HPDE6-E6E7 (cell line): Measurements from ENCODE around the gene BARD1.
"Not testable (repeated sequence)": the region's sequence is repeated elsewhere in the genome, so short reads cannot be mapped to it uniquely, and the experiment has no call there.

Experiments
- DNase-seq: peaks from one replicate; pipeline ENCODE4 v3.0.0; 2011; ENCODE audit warnings: missing footprints; ENCODE audit errors: extremely low spot score

The BARD1 gene

GRCh38 chr2:214765180-214765579 lies 44.3 kb downstream of the BARD1 start:
- no peak for DNase-seq

GRCh38 chr2:214753455-214753854 lies 56.0 kb downstream of the BARD1 start:
- DNase-seq: no peak

- DNase-seq: no peak
These were observed 59.0 kb downstream of the BARD1 start for GRCh38 chr2:214750529-214750928.

- DNase-seq: no peak
These were observed 61.5 kb downstream of the BARD1 start for GRCh38 chr2:214747992-214748391.

GRCh38 chr2:214742119-214742518 lies 67.4 kb downstream of the BARD1 start:
- DNase-seq: no peak

- DNase-seq: no peak
These were observed 68.6 kb downstream of the BARD1 start for GRCh38 chr2:214740867-214741395.

- no peak for DNase-seq
These were observed 72.3 kb downstream of the BARD1 start for GRCh38 chr2:214737188-214737587.

GRCh38 chr2:214730800-214731407 lies 78.6 kb downstream of the BARD1 start:
- no peak for DNase-seq

GRCh38 chr2:214730248-214730647 lies 79.2 kb downstream of the BARD1 start:
- DNase-seq: no peak

GRCh38 chr2:214724741-214725140 lies 84.7 kb downstream of the BARD1 start:
- DNase-seq: no peak

- DNase-seq: not testable (repeated sequence)
These were observed 91.6 kb downstream of the BARD1 start for GRCh38 chr2:214717837-214718236.

GRCh38 chr2:214716811-214717560 lies 92.5 kb downstream of the BARD1 start:
- no peak for DNase-seq

- DNase-seq: no peak
These were observed 94.5 kb downstream of the BARD1 start for GRCh38 chr2:214715025-214715424.

GRCh38 chr2:214713080-214713830 lies 96.2 kb downstream of the BARD1 start:
- no peak for DNase-seq

GRCh38 chr2:214710729-214711128 lies 98.8 kb downstream of the BARD1 start:
- no peak for DNase-seq

- DNase-seq: no peak
These were observed 102.5 kb downstream of the BARD1 start for GRCh38 chr2:214706986-214707385.

GRCh38 chr2:214699236-214699635 lies 110.2 kb downstream of the BARD1 start:
- no peak for DNase-seq

GRCh38 chr2:214696681-214697080 lies 112.8 kb downstream of the BARD1 start:
- no peak for DNase-seq

GRCh38 chr2:214695789-214696188 lies 113.7 kb downstream of the BARD1 start:
- no peak for DNase-seq

- not testable (repeated sequence) for DNase-seq
These were observed 125.9 kb downstream of the BARD1 start for GRCh38 chr2:214683557-214683956.

GRCh38 chr2:214679736-214680135 lies 129.7 kb downstream of the BARD1 start:
- DNase-seq: no peak

- DNase-seq: no peak
These were observed 132.9 kb downstream of the BARD1 start for GRCh38 chr2:214676421-214677089.
